Endometrium (tissue), 2 donors: ENCODE results near the gene PPIF.

Experiments used
- FAIRE-seq: peaks from 2 replicates; lab custom pipeline; 2012; peaks lifted over from hg19 to GRCh38; lab: Jason Lieb, UNC
- donor health status: control.
- donor health status: control.

Gene PPIF

GRCh38 chr10:79403441-79404230, 56.4 kb downstream of the PPIF start:
- no peak for FAIRE-seq

DNA sequence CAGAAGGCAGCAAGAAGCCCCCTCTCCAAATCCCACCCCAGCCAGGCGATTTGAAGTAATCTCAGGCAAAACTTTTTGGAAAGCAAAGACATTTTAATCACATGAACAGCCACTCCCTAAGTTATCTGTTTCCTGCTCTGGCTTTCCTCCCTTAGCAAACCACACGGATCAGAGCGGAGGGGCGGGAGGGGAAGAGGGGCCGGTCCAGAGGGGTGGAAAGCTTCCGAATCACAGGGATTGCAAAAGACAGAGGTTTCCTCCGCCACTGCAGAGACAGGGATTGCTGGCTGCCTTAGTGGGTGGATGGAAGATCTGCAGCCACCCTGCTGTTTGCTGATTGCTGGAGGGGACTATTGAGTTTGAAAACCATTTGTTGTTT, 57.0 kb downstream of the PPIF start:
- FAIRE-seq: no peak

DNA sequence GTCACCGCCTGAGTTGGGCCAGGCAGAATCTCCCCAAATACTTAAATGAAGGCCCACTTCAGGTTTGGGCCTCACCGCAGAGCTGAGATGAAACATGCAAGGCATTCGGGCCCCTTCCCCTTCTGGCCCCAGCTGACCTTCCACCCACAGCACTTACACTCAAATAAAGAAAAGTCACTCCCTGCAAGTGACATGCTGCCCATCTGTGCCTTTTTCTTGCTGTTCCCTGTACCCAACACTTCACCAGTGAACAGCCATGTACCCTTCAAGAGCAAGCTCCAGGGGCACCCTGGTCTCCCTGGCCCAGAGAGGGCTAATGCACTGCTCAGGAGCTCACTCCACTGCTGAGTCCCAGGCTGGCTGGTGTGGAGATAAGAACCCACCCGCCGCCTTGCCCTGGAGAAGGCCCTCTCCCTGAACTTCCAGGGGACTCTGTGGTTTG, 57.4 kb downstream of the PPIF start:
- FAIRE-seq: no peak
